ENCODE results near the gene NEK11.

NEK11 gene

DNA sequence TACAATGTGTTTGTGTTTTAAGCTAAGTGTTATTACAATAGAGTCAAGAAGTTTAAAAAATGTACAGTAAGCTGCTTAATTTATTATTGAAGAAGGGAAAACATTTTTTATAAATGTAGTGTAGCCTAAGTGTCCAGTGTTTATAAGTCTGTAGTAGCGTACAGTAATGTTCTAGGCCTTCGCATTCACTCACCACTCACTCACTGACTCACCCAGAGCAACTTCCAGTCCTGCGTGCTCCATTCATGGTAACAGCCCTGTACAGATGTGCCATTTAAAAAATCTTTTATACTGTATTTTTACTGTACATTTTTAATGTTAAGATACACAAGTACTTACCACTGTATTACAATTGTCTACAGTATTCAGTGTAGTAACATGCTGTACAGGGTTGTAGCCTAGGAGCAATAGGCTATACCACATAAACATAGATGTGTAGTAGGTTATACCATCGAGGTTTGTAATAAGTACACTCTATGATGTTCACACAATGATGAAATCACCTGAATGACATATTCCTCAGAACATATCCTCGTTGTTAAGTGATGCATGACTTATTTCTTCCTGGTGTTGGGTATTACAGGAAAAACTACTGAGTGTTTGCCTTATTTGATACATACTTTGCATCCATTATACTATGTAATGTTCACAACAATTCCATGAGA is 198.3 kb downstream of the NEK11 start:
- DNase-seq (ENCODE audit: low read depth, low spot score) = no peak

DNA sequence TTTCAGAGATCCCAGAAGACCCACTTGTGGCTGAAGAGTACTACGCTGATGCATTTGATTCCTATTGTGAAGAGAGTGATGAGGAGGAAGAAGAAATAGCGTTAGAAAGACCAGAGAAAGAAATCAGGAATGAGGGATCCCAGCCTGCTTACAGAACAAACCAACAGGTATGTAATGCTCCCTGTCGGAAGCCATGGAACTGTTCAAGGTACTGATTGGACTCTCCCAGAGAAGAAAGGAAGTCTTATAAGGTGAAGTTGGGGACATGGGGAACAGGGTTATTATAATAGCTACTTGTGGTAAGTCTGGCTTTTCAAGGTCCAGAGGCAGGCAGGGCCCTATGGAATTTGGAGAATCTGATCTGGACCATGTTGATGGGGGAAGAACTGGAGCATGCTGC is 201.8 kb downstream of the NEK11 start:
- no peak for DNase-seq (ENCODE audit: low read depth, low spot score)

DNA sequence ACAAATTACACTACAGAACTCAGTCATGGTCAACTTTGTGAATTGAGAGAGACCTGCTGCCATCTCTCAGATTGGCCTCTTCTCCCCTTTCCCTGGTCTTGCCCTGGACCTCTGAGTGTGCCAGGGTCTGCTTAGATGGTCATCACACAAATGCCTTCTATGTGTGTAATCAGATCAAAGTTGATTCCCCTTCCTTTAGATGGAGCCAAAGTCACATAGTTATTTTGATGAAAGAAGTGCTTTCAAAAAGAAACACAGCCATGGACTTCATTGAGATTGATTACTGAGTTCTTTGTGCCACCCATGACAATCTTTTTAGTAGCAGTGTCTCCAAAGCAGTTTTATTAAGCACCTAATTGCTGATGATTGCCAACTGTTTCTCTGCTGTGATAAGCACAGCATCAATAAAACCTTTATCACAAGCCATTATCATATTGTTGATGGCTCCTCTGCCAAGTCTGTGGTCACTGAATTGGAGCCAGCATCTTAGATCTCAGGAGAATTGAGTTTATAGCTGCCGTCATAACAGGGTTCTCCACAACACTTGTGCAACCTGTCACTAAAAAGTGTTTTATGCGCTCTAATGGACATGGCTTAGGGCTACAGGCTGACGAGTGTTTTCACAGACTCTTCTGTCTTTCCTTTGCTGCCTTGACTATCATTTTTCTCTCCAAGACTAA is 205.2 kb downstream of the NEK11 start:
- DNase-seq (ENCODE audit: low read depth, low spot score) = no peak

DNA sequence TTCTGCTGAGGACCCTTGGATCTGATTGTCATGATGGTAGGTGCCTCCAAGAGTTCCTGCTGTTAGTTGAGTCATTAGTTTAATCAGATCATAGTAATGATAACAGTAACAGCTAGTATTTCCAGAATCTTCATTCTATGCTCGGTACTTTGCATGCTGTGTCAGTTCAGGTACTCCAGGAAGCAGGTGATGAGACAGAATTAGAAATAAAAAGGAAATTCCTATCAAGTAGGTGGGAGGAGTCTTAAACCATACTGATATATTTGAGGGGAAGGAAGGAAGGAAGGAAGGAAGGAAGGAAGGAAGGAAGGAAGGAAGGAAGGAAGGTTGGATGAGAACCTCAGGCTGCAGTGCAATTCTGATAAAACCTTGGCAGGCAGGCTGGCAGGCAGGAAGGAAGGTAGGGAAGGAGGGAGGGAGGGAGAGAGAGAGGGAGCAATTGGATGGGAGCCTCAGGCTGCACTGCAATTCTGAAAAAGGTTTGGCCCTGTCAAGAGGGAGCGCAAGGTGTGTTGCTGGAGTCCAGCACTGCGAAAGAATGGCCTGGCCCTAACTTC is 206.1 kb downstream of the NEK11 start:
- no peak for DNase-seq (ENCODE audit: low read depth, low spot score)

DNA sequence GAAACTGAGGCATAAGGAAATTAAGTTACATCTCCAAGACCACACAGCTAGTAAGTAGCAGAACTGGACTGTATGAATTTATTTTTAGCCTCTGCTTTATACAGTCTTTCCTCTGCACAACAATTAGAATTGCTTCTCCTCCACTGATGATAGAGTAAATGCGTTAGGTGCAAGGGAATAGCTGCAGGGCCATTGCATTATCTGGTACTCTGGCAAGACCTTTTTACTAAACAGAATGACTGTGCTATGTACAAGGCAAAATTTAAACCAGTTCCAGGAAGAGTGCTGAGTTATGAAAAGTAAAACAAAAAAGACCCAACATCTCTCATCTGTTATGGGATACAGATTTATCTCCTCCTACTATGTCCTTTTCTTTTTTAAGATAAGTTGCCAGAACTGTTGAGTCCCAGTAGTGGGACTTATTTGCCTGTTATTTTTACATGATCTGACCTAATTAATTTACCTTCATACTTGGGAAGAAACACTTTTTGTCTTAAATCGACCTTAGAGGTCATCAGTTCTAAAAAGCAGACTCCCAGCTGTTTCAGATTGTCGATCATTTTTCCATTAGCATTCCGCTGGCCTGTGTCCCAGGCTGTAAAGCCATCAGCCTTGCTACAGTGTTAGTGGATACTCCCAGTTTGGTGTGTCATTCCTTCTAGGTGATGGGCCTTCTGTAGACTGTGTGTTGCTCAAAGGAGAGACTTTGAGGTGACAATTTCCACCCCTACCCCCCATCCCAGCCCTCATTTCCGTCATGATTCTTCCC is 207.4 kb downstream of the NEK11 start:
- no peak for DNase-seq (ENCODE audit: low read depth, low spot score)

DNA sequence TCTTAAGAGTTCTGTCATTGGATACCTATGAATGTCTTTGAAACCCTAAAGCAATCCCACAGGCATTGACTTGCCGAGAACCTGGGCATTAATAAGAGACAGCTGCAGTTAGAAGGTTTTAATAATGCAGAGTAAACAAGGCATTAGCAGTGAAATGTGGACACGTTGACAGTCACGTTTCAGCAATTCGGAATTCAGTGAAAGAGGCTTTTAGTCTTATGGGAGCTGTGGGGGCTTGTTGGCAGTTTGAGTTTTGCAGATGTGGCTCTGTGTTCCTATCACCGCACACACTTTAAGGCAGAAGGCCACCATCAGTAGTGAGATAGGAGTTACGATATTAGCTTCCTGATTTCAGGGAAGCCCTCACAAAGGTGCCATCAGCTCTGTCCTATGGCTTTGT is 209.7 kb downstream of the NEK11 start:
- DNase-seq (ENCODE audit: low read depth, low spot score) = no peak

DNA sequence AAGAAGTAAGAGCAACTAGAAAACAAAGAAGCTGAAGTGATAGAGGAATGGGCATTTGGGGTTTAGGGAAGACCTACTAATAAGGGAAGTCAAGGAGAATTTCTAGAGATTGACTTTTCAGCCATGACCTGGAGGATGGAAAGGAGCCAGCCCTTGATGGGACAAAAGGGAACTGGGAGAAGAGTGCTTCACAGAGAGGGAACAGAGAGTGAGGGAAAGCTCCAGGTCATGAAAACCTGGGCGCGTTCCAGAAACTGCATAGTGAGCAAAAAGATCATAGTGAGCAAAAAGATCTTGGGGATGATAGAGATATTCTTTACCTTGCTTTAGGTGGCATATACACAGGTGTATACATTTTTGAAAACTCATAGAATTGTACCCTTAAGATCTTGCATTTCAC is 211.8 kb downstream of the NEK11 start:
- DNase-seq (ENCODE audit: low read depth, low spot score) = no peak

DNA sequence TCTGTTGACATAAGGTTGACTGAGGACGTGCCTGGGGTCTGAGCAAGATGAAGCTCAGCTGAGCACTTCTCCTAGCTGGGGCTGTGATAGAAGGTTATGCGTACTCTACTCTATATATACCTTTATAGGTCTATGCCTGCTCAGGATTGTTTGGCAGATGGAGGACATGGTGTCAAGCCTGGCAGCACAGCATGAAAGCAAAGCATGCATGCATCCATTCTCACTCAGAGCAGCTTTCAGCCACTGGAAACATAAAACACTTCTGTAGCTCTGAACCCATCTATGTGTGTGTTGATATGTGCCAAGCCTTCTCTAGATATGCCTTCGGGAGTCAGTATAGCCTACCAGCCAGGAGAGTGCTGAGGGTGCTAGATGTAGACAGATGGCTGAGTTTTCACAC is 212.6 kb downstream of the NEK11 start:
- DNase-seq (ENCODE audit: low read depth, low spot score) = no peak

DNA sequence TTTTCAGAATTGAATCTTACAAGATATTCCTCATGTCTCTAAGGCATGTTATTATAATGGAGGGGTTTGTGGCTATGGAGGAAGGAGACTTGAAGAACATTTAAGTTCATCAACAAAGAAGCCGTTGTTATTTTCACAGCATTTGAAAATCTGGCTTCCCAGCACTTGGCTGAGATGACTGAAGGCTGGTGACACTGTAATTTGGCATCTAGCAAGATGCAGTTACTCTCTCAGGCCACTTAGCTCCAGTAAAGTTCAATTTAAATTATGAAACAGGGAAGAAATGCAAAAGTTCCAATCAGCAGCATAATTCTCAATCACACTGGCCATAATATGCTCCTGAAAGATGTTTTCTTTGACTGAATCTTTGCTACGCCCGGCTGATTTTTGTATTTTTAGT is 215.5 kb downstream of the NEK11 start:
- no peak for DNase-seq (ENCODE audit: low read depth, low spot score)

DNA sequence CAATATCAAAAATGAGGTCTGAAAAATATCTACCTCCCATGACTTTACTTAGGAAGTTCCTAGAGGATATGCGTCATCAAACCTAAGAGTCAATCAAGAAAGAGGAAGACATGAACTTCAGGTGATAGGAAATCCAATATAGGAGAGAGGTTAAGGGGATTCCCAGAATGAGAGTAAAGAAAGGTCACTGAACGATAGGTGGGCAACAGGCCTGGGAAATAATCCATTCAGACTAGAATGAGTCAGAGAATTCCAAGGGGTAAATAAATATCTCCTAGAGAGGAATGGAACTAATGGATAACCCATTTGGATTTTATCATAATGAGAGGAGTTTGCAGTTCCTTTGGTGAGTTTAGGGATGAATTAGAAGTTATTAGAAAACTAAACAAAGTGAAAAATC is 223.8 kb downstream of the NEK11 start:
- no peak for DNase-seq (ENCODE audit: low read depth, low spot score)

DNA sequence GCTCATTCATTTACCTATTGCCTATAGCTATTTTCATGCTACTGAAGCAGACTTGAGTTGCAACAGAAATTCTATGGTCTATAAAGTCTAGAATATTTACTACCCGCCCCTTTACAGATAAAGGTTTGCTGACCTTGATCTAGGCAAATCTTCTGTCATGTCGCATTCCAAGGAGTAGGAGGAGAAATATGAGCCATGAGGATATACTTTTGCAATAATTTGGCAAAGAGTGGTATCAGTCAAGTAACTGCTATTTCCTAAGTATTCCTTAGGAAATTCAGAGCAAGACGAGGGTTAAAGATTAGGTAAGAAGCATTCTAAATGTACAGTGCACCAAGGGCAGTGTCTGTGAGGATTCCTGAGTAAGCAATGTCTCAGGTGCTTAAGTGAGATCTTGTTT is 233.8 kb downstream of the NEK11 start:
- no peak for DNase-seq (ENCODE audit: low read depth, low spot score)

DNA sequence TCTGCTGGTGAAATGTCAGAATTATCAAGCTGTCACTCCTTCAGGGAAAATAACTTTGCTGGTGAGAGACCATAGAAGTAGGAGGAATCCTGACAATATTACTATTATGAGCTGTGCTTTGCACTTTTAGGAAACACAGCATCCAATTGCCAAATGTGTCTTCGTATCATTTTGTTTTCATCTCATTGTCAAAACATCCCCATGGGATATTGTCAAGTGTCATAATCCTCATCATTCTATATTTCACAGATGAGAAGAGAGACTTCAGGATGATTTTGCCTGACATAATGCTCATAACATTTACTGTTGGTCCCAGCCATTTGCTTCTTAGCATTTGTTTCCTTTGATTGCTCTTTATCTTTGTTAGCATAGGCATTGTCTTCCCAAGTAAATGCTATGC is 234.4 kb downstream of the NEK11 start:
- no peak for DNase-seq (ENCODE audit: low read depth, low spot score)

DNA sequence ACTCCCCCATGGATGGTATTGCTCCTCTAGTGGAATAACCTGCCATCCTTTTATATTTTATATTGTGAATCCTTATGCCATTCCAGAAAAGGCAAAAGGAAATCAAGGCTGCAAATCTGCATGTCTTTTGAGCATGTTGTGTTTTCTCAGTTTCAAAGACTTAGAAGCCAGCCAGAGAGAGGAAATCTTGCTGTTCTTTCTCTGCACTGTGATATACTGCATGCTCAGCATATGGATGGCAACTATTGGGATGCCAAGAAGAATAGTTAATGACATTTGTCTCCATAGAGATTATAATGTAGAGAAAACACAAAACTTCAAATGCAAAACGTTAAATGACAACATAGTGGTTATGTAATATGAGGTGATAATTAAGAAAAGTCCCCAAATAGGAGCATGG is 248.9 kb downstream of the NEK11 start:
- no peak for DNase-seq (ENCODE audit: low read depth, low spot score)

DNA sequence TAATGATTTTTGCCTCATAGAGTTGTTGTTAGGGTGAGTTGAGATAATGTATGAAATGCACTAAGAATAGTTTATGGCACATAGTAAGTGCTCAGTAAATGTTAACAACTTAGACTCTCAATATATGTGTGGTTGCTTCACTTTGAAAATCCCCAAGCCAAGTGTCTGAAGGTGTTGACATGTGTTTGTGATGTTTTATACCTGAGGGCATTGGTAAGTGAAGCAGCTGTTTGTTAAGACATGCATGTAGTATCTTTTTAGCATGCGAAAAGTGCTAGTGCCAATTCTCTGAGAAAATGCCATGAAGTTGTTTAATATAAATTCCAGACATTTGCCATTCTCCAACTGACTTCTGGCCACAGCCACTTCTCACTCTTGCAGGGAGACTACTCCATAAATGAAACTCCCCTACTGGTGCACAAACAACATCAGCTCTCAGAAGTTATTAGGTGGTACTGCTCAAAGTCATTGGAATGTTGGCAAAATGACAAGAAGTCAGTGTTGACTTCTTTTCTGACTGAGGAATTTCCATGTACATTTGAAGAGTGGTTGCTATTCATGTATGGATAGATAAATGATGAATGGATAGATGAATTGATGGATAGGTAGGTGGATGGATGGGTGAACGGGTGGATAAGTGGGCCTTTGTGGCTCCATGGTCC is 251.3 kb downstream of the NEK11 start:
- DNase-seq (ENCODE audit: low read depth, low spot score) = no peak

DNA sequence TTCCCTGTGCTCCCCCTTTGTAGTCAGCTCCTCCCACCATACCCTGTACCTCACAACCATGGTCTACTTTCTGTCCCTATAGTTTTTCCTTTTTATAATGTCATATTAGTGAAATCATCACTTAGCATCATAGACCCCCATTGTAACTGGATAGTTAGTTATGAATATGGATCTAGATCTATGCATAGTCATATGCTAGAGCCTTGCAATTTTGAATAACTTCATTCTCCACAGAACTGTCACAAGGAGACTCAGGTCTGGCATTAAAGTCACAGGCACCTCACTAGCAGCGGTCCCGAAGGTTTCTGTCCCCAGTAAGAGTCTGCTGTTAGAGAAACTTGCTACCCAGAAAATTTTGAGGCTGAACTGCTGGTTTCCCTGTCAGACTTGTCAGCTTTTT is 252.9 kb downstream of the NEK11 start:
- no peak for DNase-seq (ENCODE audit: low read depth, low spot score)

DNA sequence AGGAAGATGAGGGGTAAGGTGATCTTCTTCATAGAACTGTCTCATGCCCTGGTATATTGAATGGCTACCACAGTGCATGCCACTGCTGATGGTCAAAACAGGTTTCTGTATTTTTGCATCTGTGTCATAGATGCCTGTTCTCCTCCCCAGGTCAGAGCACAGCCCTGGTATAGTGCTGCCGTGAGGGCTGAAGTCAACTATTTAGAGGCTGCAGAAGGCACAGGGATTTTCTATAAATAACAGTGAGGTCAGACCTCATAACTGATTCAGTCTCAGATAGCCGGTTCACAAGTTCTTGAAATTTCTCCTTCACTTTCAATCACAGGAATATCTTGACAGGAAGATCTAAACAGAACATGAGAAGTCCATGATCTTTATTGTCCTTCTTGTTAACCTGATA is 255.7 kb downstream of the NEK11 start:
- no peak for DNase-seq (ENCODE audit: low read depth, low spot score)

DNA sequence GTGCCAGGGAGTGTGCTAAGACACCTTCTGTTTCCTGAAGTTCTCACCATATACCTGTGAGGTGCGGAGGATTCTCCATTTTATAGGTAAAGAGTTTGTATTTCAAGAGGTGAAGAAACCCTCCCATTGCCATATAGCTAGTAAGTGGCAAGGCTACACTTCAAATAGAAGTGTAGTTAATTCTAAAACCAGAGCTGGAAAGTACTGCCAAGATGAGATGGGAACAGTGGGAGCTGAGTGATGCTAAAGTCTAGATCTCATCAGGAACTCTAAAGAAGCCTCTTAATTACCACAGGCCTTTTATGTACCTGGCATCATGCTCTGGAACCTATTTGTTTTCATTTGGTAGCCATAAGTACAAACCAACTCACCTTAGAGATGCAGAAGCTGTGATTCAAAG is 256.3 kb downstream of the NEK11 start:
- DNase-seq (ENCODE audit: low read depth, low spot score) = no peak

DNA sequence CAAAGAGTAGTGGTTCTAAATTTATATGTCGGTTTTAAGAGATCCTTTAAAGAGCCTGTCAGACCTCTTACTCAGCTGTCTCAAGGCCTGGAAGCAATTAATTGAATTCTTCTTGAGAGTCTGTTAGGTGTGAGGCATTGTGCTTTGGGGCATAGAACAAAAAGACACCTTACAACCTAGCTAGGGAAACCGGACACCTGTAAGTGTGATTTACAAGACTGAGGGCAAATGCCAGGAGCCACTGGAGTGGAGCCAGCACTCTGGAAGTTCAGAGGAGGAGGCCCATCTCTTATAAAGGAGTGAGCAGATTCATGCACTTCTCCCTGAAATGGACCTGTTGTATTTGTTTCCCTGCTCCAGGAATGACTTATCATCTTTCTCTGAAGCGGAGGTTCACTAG is 257.2 kb downstream of the NEK11 start:
- DNase-seq (ENCODE audit: low read depth, low spot score) = no peak

DNA sequence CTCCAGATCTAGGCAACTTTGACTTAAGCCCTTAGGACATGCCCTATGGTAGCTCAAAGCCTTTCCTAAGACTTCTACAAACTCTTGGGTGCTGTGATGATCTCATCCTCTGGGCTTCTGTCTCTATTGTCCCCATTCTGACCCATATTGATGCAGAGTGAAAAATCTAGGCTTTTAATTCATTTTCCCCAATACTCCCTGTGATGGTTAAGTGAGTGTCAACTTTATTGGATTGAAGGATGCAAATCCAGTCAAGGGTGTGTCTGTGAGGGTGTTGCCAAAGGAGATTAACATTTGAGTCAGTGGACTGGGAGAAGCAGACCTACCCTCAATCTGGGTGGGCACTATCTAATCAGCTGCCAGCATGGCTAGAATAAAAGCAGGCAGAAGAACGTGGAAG is 257.6 kb downstream of the NEK11 start:
- DNase-seq (ENCODE audit: low read depth, low spot score) = no peak

DNA sequence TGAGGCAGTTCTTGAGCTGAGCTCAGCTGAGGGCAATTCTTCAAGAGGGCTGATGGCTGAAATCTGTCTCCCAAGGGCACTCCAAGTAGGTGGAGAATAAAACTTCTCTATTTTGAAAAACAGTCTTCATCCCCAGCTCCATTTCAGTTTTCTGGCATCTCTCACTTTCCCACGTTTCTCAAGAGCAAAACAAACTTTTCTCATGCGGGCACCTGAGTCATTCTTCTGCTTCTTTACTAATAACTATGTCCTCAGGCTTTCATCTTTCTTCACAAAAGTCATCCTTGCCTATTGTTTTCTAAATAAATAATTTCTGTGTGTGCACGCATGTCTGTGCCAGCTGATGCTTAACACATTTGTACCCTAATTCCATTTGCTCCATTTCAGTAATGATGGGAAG is 258.8 kb downstream of the NEK11 start:
- DNase-seq (ENCODE audit: low read depth, low spot score) = no peak

DNA sequence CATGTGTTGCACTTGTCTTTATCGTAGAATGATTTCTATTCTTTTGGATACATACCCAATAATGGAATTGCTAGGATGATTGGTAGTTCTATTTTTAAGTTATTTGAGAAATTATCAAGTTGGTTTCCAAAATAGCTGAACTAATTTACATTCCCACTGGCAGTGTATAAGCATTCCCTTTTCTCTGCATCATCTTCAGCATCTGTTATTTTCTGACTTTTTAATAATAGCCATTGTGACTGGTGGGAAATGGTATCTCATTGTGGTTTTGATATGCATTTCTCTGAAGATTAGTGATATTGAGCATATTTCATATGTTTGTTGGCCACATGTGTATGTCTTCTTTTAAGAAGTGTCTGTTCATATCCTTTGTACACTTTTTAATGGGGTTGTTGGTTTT is 273.2 kb downstream of the NEK11 start:
- DNase-seq (ENCODE audit: low read depth, low spot score) = no peak

DNA sequence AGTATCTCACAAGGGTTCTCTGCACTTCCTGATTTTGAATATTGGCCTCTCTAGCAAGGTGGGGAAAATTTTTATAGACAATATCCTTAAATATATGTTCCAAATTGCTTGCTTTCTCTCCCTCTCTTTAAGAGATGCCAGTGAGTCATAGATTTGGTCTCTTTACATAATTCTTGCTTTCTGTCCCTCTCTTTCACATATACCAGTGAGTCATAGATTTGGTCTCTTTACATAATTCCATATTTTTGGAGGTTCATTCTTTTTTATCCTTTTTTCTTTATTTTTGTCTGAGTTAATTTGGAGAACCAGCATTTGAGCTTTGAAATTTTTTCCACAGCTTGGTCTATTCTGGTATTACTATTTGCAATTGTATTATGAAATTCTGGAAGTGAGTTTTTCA is 277.2 kb downstream of the NEK11 start:
- DNase-seq (ENCODE audit: low read depth, low spot score) = no peak

All from brain pericyte (primary cell).